ENCODE measurements around the gene JAK2. TPM values are rescaled to one million over a fixed set of nuclear protein-coding genes. Genes with fewer than 3 reads are reported as not detected.

The JAK2 gene
- total RNA-seq, 1 experiment from 2014 or later: 3.3 TPM

DNA sequence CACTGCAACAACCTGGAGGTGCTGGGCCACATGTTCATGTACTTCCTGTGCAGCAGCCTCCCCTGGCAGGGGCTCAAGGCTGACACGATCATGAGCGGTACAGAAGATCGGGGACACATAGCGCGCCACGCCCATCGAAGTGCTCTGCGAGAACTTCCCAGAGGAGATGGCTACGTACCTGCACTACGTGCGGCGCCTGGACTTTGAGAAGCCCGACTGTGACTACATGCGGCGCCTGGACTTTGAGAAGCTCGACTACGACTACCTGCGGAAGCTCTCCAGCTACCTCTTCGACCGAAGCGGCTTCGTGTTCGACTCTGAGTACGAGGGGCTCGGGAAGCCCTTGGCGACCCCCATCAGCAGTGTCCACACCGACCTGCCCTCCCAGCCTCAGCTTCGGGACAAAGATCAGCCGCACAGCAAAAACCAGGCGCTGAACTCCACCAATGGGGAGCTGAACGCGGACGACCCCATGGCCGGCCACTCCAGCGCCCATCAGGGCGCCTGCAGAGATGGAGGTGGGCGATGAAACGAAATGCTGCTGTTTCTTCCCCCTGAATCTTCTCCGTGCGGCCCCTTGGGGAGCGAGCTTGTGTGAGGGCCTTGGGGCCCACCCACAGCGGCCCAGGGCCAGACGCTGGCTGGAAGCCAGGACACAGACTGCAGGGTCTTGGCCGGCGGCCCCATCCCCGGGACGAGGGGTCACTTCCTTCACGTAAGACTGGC, 56.5 kb downstream of the JAK2 start:
- Mint-ChIP-seq H3K4me1 (peaks cover 6% of the 10 kb centered on the region; the same call in 1 of the 2 replicates), H3K9me3 (peaks cover 4% of the 10 kb centered on the region; the same call in 1 of the 2 replicates), H3K27me3 (ENCODE audit: low read depth) (no peaks in the 10 kb centered on the region), H3K36me3 (peaks cover 9% of the 10 kb centered on the region), H3K4me3 (no peak overlapping the region), H3K27ac (no peak overlapping the region)
- DNase-seq (ENCODE audit: low spot score): no peak
- ChIA-PET POLR2A (no interaction called here), CTCF (no interaction called here)
- TF ChIP-seq ZNF425 (CRISPR knock-in tag; conservative IDR thresholded peaks at IDR 0.05): no peak
- TF ChIP-seq ZNF317 (CRISPR knock-in tag; IDR thresholded peaks at IDR 0.05; ENCODE audit: borderline replicate concordance, low read depth): no peak
- no peak for TF ChIP-seq NR2C2 (CRISPR knock-in tag; IDR thresholded peaks at IDR 0.05)
- TF ChIP-seq NR3C1 (CRISPR knock-in tag; conservative IDR thresholded peaks at IDR 0.05; ENCODE audit: low read depth): no peak
- no peak for TF ChIP-seq NFE2L1 (CRISPR knock-in tag; IDR thresholded peaks at IDR 0.05)
- TF ChIP-seq ESRRA (CRISPR knock-in tag; IDR thresholded peaks at IDR 0.05; ENCODE audit: borderline replicate concordance): no peak
- no peak for TF ChIP-seq HMGA2 (CRISPR knock-in tag; IDR thresholded peaks at IDR 0.05)
- no peak for TF ChIP-seq ARID4B (CRISPR knock-in tag; IDR thresholded peaks at IDR 0.05; ENCODE audit: borderline replicate concordance)
- TF ChIP-seq SP1 (CRISPR knock-in tag; conservative IDR thresholded peaks at IDR 0.05): no peak
- TF ChIP-seq NR1H2 (CRISPR knock-in tag; IDR thresholded peaks at IDR 0.05): no peak
- TF ChIP-seq ZMAT4 (CRISPR knock-in tag; IDR thresholded peaks at IDR 0.05): no peak
- TF ChIP-seq ATF1 (CRISPR knock-in tag; IDR thresholded peaks at IDR 0.05): no peak
- no peak for TF ChIP-seq GABPB1 (CRISPR knock-in tag; IDR thresholded peaks at IDR 0.05)
- TF ChIP-seq ZNF512 (CRISPR knock-in tag; IDR thresholded peaks at IDR 0.05; ENCODE audit: borderline replicate concordance): no peak
- TF ChIP-seq, protein P1, sequence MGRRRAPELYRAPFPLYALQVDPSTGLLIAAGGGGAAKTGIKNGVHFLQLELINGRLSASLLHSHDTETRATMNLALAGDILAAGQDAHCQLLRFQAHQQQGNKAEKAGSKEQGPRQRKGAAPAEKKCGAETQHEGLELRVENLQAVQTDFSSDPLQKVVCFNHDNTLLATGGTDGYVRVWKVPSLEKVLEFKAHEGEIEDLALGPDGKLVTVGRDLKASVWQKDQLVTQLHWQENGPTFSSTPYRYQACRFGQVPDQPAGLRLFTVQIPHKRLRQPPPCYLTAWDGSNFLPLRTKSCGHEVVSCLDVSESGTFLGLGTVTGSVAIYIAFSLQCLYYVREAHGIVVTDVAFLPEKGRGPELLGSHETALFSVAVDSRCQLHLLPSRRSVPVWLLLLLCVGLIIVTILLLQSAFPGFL (CRISPR knock-in tag; IDR thresholded peaks at IDR 0.05; ENCODE audit: borderline replicate concordance): no peak
- no peak for TF ChIP-seq ZNF263 (CRISPR knock-in tag; IDR thresholded peaks at IDR 0.05; ENCODE audit: low read depth)
- TF ChIP-seq ATF6 (CRISPR knock-in tag; IDR thresholded peaks at IDR 0.05): no peak
- TF ChIP-seq CBFB (CRISPR knock-in tag; IDR thresholded peaks at IDR 0.05; ENCODE audit: low read depth): no peak
- TF ChIP-seq FOXJ3 (CRISPR knock-in tag; IDR thresholded peaks at IDR 0.05; ENCODE audit: borderline replicate concordance): no peak
- ATAC-seq: no peak
